Measurements from ENCODE around the gene TEX2.

TEX2 gene

GRCh38 chr17:64152428-64153125 is 110.5 kb downstream of the TEX2 start:
- no peaks in the 10 kb centered on the region for H3K9me2 ChIP-seq (ENCODE audit: low read depth, low read length)
- no peaks in the 10 kb centered on the region for H3F3A ChIP-seq (ENCODE audit: insufficient read depth, low read length)
- no peak overlapping the region for H3K27ac ChIP-seq (ENCODE audit: low read depth, low read length, poor library complexity, severe bottlenecking)
- H3K9me3 ChIP-seq (ENCODE audit: low read length): no peaks in the 10 kb centered on the region
- H3K4me2 ChIP-seq (ENCODE audit: low read length): no peak overlapping the region
- TF ChIP-seq CTCF (IDR thresholded peaks at IDR 0.05; ENCODE audit: low read length): no peak
- no peak for TF ChIP-seq EZH2 (IDR thresholded peaks at IDR 0.05; ENCODE audit: borderline replicate concordance, low read length)
- peaks cover 9% of the 10 kb centered on the region for H3K36me3 ChIP-seq (ENCODE audit: insufficient read depth, low read length)
- no peaks in the 10 kb centered on the region for H3K79me2 ChIP-seq (ENCODE audit: insufficient read depth, low read length)
- no peaks in the 10 kb centered on the region for H3K27me3 ChIP-seq (ENCODE audit: insufficient read depth, low read length)
- peaks cover 3% of the 10 kb centered on the region for H3K4me1 ChIP-seq (ENCODE audit: insufficient read depth, low read length, severe bottlenecking)
- H3K9ac ChIP-seq (ENCODE audit: low read length): no peak overlapping the region
- H2AFZ ChIP-seq (ENCODE audit: low read length): no peak overlapping the region
- H4K20me1 ChIP-seq (ENCODE audit: insufficient read depth, low read length): no peaks in the 10 kb centered on the region
- H3K4me3 ChIP-seq (ENCODE audit: low read depth, low read length, poor library complexity, severe bottlenecking): no peak overlapping the region

GRCh38 chr17:64151016-64151368 is 112.1 kb downstream of the TEX2 start:
- H3K27me3 ChIP-seq (ENCODE audit: insufficient read depth, low read length): no peaks in the 10 kb centered on the region
- no peaks in the 10 kb centered on the region for H3F3A ChIP-seq (ENCODE audit: insufficient read depth, low read length)

GRCh38 chr17:64150237-64151015 is 112.6 kb downstream of the TEX2 start:
- H3K4me1 ChIP-seq (ENCODE audit: insufficient read depth, low read length, severe bottlenecking): peaks cover 14% of the 10 kb centered on the region
- no peak overlapping the region for H3K9ac ChIP-seq (ENCODE audit: low read length)
- H3K27ac ChIP-seq (ENCODE audit: low read depth, low read length, poor library complexity, severe bottlenecking): no peak overlapping the region
- no peak overlapping the region for H3K4me3 ChIP-seq (ENCODE audit: low read depth, low read length, poor library complexity, severe bottlenecking)
- no peaks in the 10 kb centered on the region for H3K9me2 ChIP-seq (ENCODE audit: low read depth, low read length)
- H3K36me3 ChIP-seq (ENCODE audit: insufficient read depth, low read length): peaks cover 27% of the 10 kb centered on the region
- TF ChIP-seq EZH2 (IDR thresholded peaks at IDR 0.05; ENCODE audit: borderline replicate concordance, low read length) (no peak), CTCF (IDR thresholded peaks at IDR 0.05; ENCODE audit: low read length) (no peak)
- H3K79me2 ChIP-seq (ENCODE audit: insufficient read depth, low read length): no peaks in the 10 kb centered on the region
- H3K4me2 ChIP-seq (ENCODE audit: low read length): no peak overlapping the region
- no peaks in the 10 kb centered on the region for H4K20me1 ChIP-seq (ENCODE audit: insufficient read depth, low read length)
- no peak overlapping the region for H2AFZ ChIP-seq (ENCODE audit: low read length)
- no peaks in the 10 kb centered on the region for H3F3A ChIP-seq (ENCODE audit: insufficient read depth, low read length)
- no peaks in the 10 kb centered on the region for H3K27me3 ChIP-seq (ENCODE audit: insufficient read depth, low read length)
- H3K9me3 ChIP-seq (ENCODE audit: low read length): no peaks in the 10 kb centered on the region

More at GRCh38 chr17:64151016-64151368, 112.1 kb downstream of the TEX2 start:
- Histone ChIP-seq H2AFZ (ENCODE audit: low read length) (no peak overlapping the region), H3K9me3 (ENCODE audit: low read length) (no peaks in the 10 kb centered on the region), H3K4me2 (ENCODE audit: low read length) (no peak overlapping the region), H3K4me3 (ENCODE audit: low read depth, low read length, poor library complexity, severe bottlenecking) (no peak overlapping the region), H3K4me1 (ENCODE audit: insufficient read depth, low read length, severe bottlenecking) (peaks cover 14% of the 10 kb centered on the region), H4K20me1 (ENCODE audit: insufficient read depth, low read length) (no peaks in the 10 kb centered on the region), H3K79me2 (ENCODE audit: insufficient read depth, low read length) (no peaks in the 10 kb centered on the region), H3K9ac (ENCODE audit: low read length) (no peak overlapping the region), H3K36me3 (ENCODE audit: insufficient read depth, low read length) (peaks cover 25% of the 10 kb centered on the region), H3K27ac (ENCODE audit: low read depth, low read length, poor library complexity, severe bottlenecking) (no peak overlapping the region), H3K9me2 (ENCODE audit: low read depth, low read length) (no peaks in the 10 kb centered on the region)
- TF ChIP-seq CTCF (IDR thresholded peaks at IDR 0.05; ENCODE audit: low read length): no peak
- no peak for TF ChIP-seq EZH2 (IDR thresholded peaks at IDR 0.05; ENCODE audit: borderline replicate concordance, low read length)

Measured in OCI-LY1 (cell line).